NCI-H146 treated with DMSO at 0.1 percent for 48 hours (cell line): ENCODE results near the gene SLC25A51.
"Not testable (repeated sequence)": the region's sequence is repeated elsewhere in the genome, so short reads cannot be mapped to it uniquely, and the experiment has no call there.

Experiments used
- DNase-seq: peaks from one replicate; lab custom pipeline; 2025; ENCODE audit not compliant: unreplicated experiment; lab: John Stamatoyannopoulos, UW

SLC25A51 gene

DNA sequence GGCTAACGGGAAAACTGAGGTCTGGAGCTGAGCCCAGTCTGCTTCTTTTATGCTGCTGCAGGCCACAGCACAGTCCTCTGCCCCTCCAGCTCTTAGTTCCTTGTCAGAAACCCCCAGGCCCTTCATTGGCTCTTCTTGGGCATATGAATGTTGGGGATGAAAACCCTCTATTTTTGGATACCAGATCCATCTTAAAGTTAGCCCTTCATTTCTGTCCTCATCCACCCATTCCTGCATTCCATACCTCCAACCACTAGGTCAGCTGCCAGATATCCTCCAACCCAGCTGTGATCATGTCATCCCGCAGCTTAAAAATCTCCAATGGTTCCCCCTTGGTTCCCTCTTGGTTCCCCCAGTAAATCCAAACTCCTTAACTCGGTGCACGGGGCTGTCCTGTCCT, 1.8 kb upstream of the SLC25A51 start:
- no peak for DNase-seq

DNA sequence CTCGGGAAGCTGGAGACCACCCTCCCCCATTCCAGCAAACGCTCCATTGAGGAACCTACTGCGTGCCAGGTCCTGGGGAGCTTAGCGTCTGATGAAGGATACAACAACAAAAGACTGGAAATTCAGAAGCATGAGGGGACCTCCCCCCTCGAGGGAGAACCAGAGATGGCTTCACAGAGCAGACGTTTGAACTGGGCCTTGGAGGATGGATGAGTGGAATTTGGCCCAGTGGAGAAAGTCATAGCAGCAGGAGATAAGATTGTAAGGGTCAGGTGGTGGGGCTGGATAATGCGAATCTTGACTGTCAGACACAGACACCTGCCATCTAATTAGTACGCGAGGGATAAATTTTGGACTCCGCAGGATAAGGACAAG, 1.2 kb upstream of the SLC25A51 start:
- peak; percentile 80 for DNase-seq

DNA sequence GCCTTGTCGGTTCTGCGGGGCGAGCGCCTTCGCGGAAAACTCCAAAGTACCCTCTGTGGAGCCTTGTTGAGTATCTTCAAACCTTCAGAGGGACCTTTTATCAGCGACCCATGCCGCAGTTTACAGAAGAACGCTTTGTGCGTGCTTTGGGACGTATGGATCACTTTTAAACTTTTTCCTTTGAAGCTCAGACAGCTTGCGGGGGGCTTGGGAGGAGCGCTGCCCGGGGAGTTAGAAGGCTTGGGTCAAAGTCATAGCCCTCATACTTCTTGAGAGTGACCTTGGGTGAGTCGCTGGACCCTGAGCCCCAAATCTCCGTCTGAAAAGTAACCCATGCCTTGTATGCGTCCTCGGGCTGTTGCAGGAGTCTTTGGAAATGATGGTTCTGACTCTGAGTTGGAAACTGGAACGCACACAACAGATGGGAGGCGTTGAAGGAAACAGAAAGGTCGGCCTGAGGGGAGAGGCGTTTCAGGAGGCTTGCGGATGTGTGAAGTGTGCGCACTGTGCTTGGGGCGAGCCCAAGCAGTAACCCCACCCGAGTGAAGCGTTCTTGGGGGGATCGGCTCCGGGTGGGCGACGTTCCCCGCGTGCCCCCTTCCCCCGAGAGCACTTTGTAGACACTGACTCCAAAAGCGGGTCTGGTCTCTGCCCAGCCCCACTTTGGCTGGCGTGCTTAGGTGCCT, 661 bp upstream of the SLC25A51 start:
- DNase-seq: peak; percentile 37

DNA sequence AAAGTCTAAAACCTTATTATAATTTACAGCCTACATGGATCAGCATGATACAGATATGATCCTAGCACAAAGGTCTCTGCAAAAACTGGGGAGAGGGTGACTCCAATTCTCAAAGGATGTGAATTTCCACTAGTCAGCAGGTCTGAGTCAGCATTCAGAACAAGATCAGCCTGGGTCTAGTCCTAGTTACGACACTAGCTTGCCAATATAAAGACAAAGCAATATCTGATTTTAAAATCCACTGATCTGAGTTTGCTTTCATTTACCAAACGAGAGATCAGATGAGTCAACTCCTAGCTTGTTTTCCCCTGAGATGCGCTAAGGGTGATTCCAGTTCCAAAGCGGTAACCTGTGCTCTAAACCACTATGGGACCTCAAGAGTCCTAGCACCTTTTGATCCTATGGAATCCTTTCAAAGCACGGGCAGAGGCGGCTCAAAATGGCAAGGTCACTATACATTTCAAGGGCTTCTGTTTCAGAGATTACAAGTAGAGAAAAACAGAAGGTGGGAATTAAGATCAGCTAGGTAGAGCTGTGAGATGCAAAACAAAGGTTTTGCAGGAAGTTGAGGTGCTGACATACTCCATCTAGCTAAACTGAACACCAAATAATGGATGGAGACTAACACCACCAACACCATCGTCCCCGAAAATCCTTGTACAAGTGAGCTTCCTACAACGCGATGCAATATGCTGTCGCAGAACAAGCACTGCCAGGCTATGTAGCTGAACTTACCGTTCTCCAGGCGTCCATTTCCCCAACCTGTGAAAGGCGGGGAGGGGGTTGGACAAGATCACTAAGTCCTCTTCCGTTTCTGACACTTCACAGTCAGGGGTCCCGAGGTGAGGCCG, 906 bp downstream of the SLC25A51 start:
- DNase-seq: peak; percentile 66

DNA sequence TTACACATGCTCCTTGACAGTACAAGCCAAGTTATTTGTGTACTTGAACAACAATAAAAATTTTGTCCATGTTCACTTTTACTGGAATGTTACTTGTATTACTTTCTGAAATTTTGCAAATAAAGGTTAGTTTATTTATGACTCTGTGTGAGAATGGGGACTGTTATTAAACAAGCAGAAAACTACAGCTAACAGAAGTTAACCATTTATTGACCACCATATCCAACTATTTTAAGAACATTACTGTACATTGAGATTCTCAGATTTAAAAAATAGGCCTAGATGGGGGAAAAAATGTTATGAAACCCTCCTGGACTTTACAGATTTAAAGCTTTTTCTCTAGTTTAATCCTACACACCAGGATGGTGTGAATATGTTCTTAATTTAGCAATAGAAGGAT, 1.8 kb downstream of the SLC25A51 start:
- no peak for DNase-seq

DNA sequence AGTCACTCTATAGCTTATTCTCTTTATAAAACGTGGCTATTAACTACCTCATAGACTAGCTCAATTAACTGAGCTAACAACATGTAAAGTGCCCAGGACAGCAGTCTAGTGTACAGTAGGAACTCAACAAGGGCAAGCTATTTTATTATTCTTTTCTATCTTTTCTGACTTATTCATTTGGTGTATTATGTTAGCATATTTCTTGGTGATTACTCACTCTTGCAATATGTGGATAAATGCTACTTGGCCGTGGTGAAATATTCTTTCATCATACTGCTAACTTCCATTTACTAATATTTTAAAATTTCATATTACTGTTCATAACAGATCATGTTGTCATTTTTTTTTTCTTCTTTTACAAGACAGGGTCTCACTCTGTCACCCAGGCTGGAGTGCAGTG, 4.9 kb downstream of the SLC25A51 start:
- no peak for DNase-seq

DNA sequence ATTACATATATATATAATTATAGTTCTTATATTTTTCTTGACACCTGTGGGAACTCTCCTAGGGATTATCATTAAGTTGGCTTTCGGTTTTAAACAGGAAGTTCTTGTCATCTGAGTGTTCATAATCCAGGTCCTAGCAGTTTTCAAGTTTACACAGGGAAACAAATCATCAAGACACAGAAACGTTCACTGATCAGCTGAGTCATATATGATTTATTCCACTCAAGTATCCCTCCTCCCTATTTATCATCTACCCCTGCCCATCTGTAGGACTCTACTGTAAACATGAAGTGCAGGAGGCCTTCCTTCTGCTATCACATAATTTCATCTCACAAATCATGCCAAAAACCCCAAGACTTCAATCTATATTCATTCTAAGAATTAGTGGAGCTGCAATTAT, 6.3 kb downstream of the SLC25A51 start:
- no peak for DNase-seq

DNA sequence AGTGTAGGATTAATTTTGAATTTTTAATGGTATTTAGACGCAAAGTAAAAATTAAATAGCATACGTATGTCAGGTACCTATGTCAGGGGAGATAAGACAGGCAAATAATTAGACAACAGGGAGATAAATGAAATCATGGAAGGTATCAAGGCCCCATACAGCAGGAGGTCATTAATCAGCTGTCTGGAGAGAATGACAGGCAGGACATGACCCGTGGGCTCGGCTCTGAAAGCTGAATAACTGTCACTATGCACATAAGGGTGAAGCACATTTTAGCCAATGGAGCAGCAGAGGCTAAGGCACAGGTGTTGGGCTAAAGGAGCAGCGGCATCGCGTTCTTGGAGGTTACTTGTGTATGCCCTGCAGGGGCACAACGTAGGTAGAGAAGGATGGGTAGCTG, 11.9 kb downstream of the SLC25A51 start:
- no peak for DNase-seq

DNA sequence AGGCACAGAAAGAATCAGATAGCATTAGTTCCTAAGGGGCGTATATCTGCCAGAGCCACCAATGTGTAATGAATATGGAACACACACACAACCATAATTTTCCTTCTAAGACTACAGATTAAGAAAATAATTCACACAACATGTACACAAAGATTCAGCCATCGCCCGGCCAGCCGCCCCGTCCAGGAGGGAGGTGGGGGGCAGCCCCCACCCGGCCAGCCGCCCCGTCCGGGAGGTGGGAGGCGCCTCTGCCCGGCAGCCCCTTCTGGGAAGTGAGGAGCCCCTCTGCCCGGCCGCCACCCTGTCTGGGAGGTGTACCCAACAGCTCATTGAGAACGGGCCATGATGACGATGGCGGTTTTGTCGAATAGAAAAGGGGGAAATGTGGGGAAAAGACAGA, 12.9 kb downstream of the SLC25A51 start:
- not testable (repeated sequence) for DNase-seq

DNA sequence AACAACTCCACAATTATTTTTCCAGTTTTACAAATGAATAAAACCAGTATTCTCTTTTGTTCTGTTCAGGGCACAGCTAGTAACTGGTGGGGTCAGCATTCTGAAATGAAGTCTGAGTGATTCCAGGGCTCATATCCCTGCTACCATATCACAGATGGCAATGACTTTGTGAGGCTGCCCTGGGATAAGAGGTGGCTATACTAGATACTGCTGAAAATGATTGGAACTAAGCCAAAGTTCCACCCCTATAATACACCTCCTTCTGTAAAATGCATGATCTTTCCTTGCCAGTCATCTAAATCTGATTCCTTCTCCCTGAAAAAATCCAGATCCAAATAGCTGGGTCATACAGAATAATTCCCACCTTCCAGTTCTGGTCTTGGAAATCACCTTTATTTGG, 14.4 kb downstream of the SLC25A51 start:
- no peak for DNase-seq

DNA sequence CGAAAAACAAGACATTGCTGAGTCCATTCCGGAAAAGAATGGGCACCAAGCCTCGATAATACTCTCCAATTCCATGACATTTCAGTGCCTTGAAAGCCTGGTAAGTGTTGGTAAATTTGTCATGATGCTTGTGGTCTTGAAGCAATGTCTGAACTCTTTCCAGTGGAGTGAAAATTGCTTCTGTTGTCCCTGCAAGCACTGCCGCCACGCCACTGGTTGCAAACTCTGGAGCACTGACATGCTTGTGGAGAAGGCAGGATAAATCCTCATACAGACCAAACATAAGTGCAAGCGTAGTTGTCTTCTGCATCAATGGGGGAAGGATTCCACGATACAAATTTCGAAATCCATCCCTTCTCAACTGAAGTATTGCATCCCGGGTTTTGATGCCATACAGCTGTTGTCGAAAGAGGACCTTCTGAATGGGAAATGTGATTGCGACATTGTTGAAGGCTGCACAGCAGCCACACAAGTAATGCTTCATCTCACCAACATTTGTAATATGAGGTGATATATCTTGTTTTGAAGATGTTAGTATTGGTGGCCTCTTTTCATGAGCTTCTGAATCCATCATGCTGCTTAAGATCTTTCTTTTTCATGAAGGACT, 15.8 kb downstream of the SLC25A51 start:
- DNase-seq: not testable (repeated sequence)

DNA sequence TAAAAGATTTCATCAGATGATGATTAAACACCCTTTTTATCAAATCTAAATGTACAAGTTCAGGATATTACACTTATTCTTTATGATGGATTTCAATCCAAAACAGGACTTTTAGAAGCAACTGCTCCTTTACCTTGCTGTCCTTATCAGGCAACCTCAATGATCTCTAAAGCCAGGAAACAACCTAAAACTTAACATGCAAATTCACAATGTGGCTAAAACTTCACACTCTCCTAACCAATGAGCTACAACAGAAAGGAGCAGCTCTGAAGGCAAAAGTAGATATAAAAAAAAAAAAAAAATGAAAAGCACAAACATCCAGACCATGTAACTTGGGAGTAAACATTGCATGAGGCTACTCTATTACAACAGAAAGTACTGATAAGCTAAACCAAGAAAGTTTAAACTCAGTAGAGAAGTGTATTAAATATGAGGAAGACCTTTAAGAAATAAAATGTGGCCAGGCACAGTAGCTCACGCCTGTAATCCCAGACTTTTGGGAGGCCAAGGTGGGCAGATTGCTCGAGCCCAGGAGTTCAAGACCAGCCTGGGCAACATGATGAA, 22.9 kb downstream of the SLC25A51 start:
- DNase-seq: no peak

DNA sequence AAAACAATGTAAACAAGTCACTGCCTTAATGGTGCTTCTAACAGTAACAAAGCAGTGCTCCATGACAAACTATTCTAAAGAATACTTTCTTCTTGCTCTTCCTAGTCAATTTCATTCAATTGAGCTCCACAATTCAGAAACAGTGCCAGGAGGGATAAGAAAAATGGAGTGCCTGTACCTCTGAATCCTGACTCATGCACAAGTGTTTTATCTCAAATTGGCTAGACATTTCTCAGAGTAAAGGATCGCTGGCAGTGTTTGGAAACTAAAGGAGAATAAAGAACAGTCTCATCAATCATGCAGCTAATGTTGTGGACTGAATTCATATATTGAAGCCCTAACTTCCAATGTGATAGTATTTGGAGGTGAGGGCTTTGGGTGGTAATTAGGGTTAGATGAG, 27.6 kb downstream of the SLC25A51 start:
- no peak for DNase-seq

DNA sequence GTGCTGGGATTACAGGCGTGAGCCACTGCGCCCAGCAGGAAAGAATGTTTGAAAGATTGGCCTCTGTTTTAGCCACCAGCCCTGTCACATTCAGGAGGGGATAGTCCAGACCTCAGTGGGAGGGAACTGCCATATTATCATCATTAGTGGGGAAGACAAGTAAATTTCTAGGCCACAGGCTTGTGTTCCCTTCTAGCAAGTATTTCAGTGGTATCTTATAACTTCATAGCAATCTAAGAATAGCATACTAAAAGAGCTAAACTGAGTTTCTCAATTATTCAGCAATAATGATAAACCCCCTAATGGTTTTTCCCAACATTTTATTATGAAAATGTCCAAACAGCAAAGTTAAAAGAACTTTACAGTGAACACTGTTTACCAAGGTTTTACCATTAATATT, 30.0 kb downstream of the SLC25A51 start:
- no peak for DNase-seq

DNA sequence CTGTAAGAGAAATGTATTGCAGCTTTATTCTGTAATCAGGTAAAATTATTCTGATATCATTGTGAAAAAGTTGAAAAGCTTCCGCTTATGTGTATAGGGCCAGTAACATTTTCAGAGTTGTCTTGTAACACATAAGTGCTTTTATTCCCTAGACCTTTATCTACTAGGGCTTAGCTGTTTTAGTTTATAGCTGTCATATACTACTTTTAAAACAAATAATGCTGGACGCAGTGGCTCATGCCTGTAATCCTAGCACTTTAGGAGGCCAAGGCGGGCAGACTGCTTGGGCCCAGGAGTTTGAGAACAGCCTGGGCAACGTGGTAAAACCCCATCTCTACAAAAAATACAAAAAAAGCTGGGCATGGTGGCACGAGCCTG, 33.1 kb downstream of the SLC25A51 start:
- no peak for DNase-seq

DNA sequence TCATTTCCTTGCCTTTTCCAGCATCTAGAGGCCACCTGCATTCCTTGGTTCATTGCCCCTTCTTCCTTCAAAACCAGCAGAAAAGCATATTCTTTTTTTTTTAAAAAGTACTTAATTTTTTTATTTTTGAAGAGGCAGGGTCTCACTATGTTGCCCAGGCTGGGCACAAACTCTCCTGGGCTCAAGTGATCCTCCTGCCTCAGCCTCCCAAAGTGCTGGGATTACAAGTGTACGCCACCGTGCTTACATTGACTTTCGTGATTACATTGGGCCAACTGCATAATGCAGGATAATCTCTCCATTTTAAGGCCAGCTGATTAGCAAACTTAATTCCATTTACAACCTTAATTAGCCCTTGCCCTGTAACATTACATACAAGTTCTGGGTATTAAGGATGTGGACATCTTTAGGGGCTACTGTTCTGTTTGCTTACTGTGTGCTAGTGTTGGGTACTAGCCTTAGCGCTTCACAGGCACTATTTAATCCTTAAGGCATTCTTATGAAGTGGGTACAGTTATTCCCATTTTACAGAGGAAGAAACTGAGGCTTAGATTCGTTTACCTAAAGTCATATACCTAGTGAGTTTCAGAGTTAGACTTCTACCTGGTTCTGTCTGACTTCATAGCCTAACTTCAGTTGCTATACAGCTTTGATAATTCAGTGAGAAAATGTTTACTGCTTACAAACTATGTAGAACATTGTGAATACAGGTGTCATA, 33.7 kb downstream of the SLC25A51 start:
- DNase-seq: no peak

DNA sequence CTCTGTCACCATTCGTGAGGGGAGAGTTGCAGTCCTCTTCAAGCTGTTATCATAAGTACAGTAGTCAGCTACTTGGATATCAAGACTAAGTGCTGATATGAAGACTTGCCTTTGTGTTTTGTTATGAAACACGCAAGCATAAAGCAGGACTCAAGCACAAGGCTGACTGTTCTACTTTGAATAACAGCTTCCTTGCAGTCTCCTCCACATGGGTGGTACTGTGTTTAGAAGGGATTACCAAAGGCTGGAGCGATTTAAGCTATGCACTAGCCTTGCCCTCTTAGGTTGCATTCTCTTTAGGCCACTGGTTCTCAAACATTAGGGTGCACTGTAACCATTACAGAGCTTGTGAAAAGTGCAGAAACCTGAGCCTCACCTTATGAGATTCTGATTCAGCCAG, 41.4 kb downstream of the SLC25A51 start:
- DNase-seq: no peak

DNA sequence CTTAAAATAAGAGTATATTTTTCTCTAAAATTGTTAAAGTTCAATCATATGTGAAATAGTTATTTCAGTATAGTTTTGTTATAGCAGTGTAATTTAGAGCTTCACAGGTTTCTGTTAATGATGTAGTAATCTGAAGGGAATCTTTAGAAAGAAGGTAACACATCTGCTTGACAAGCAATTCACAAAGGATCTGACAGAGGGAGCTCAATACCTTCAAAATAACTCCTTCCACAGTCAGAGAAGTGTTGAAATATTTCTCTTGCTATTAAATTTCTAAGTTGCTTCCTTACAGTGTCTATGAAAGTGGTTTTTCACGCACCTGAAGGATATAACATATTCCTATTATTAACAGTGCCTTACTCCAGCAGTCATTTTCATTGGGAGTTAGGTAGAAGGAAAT, 44.9 kb downstream of the SLC25A51 start:
- DNase-seq: no peak

DNA sequence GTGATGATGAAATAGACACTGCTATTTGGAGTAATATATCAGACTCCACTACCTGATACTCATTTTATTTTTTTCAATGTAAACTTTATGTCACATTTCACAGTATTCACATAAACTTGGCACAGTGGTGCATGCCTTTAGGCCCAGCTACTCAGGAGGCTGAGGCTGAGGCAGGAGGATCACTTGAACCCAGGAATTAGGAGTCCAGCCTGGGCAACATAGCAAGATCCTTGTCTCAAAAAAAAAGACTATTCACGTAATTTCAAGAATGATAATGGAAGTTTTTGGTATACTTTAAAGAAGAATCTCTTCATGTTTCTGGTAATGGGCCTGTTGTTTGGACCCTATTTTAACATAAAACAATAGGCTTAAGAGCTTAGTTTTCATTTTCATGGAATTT, 47.4 kb downstream of the SLC25A51 start:
- DNase-seq: no peak

DNA sequence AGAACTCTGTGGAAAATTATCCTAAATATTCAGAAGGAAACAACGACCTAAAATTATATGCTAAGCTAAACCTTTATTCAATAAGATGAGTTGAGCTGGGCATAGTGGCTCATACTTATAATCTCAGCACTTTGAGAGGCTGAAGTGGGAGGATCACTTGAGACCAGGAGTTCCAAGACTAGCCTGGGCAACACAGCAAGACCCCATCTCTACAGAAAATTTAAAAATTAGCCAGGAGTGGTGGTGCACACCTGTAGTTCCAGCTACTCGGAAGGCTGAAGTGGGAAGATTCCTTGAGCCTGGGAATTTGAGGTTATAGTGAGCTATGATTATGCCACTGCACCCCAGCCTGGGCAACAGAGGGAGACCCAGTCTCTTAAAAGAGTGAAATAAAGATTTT, 51.7 kb downstream of the SLC25A51 start:
- DNase-seq: no peak

DNA sequence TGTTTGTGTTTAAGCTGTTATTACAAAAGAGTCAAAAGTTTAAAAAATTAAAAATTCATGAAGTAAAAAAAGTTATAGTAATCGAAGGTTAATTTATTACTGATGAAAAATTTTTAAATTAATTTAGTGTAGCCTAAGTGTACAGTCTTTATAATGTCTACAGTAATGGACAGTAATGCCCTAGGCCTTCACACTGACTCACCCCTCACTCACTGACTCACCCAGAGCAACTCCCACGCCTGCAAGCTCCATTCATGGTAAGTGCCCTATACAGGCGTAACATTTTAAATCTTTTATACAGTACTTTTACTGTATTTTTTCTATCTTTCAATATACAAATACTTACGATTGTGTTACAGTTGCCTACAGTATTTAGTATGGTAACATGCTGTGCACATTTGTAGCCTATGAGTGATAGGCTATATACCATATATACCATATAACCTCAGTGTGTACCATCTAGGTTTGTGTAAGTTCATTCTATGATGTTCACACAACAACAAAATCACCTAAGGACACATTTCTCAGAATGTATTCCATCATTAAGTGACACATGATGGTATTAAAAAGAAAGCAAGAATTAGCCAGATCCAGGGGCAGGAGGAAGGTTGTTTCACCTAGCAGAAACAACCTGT, 63.2 kb downstream of the SLC25A51 start:
- DNase-seq: no peak
